Activated B cell treated with CpG ODN at 0.5 μM for 24 hours (primary cell): ENCODE measurements around the gene SLC4A7. TPM values are rescaled to one million over a fixed set of nuclear protein-coding genes. Genes with fewer than 3 reads are reported as not detected.
"Not testable (repeated sequence)": the region's sequence is repeated elsewhere in the genome, so short reads cannot be mapped to it uniquely, and the experiment has no call there.

Source experiments
- ATAC-seq: fragments of 200-7000 bp; cut with Tn5 transposase; one replicate; pipeline ENCODE4 v1.10.0; 2021; ENCODE audit warnings: low read depth, mild to moderate bottlenecking, moderate library complexity
- CTCF ChIA-PET: fragments of 350-600 bp; sonication (Branson Sonifier 250); formaldehyde crosslinking; loops from one replicate; lab custom pipeline; 2021; ENCODE audit warnings: antibody characterized with exemption; lab: Charles Lee
- POLR2A ChIA-PET: fragments of 350-600 bp; sonication (Branson Sonifier 250); formaldehyde crosslinking; loops from one replicate; lab custom pipeline; 2021; ENCODE audit warnings: antibody characterized with exemption; lab: Charles Lee
- DNase-seq: peaks from one replicate; pipeline ENCODE4 v3.0.0; 2022
- H3K27ac Mint-ChIP-seq: one replicate; pipeline ENCODE4 v1.8.0; 2020; ENCODE audit warnings: mixed read lengths
- H3K27me3 Mint-ChIP-seq: one replicate; pipeline ENCODE4 v1.8.0; 2021; ENCODE audit warnings: mixed read lengths
- H3K36me3 Mint-ChIP-seq: one replicate; pipeline ENCODE4 v1.8.0; 2021; ENCODE audit warnings: low read depth, mixed read lengths
- H3K4me1 Mint-ChIP-seq: one replicate; pipeline ENCODE4 v1.8.0; 2021; ENCODE audit warnings: mixed read lengths
- H3K4me3 Mint-ChIP-seq: one replicate; pipeline ENCODE4 v1.8.0; 2020; ENCODE audit warnings: mild to moderate bottlenecking, mixed read lengths
- H3K9me3 Mint-ChIP-seq: one replicate; pipeline ENCODE4 v1.8.0; 2020; ENCODE audit warnings: mixed read lengths
- CTCF ChIP-seq: fragments of 200-600 bp; IDR thresholded peaks from one replicate; pipeline ENCODE4 v1.8.0; 2022; ENCODE audit warnings: antibody characterized with exemption, mild to moderate bottlenecking
- intact Hi-C: fragments of 100-400 bp; cut with micrococcal nuclease; formaldehyde crosslinking; loops from one replicate; pipeline ENCODE4 v1.15.1; 2024
- total RNA-seq: library from RNA; stranded (reverse); gene quantifications from 2 replicates; pipeline ENCODE4 v1.2.3, GENCODE V29; 2022

SLC4A7 gene
- total RNA-seq, 1 donor from 2014 or later = 31.3 TPM

DNA sequence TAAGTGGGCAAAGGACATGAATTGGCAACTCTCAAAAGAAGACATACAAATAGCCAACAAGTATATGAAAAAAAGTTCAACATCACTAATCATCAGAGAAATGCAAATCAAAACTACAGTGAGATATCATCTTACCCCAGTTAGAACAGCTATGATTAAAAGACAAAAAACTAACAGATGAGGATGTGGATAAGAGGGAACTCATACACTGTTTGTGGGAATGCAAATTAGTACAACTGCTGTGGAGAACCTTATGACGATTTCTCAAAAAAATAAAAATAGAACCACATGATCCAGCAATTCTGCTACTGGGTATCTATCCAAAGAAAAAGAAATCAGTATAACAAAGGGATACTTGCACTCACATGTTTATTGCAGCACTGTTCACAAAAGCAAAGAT, 143.7 kb downstream of the SLC4A7 start:
- Mint-ChIP-seq H3K9me3 (no peaks in the 10 kb centered on the region), H3K27me3 (no peaks in the 10 kb centered on the region), H3K4me3 (no peak overlapping the region), H3K36me3 (no peaks in the 10 kb centered on the region), H3K27ac (no peak overlapping the region), H3K4me1 (peaks cover 8% of the 10 kb centered on the region)
- no peak for DNase-seq
- intact Hi-C loops = no loop called here
- TF ChIP-seq CTCF = no peak
- peak; percentile 47 for ATAC-seq
- ChIA-PET POLR2A (no interaction called here), CTCF (no interaction called here)

- Mint-ChIP-seq H3K9me3 (no peaks in the 10 kb centered on the region), H3K27ac (no peak overlapping the region), H3K4me3 (no peak overlapping the region), H3K27me3 (no peaks in the 10 kb centered on the region), H3K36me3 (no peaks in the 10 kb centered on the region), H3K4me1 (peaks cover 6% of the 10 kb centered on the region)
- TF ChIP-seq CTCF = no peak
- CTCF ChIA-PET = no interaction called here
- no peak for DNase-seq
- intact Hi-C loops = no loop called here
- ATAC-seq = no peak
- POLR2A ChIA-PET = no interaction called here
Observed at GRCh38 chr3:27335571-27335970, 148.6 kb downstream of the SLC4A7 start.

GRCh38 chr3:27333843-27334242, 150.3 kb downstream of the SLC4A7 start:
- DNase-seq (no peak), ATAC-seq (no peak)
- Mint-ChIP-seq H3K36me3 (no peaks in the 10 kb centered on the region), H3K27me3 (no peaks in the 10 kb centered on the region), H3K9me3 (peaks cover 2% of the 10 kb centered on the region), H3K4me3 (no peak overlapping the region), H3K4me1 (no peaks in the 10 kb centered on the region), H3K27ac (no peak overlapping the region)
- intact Hi-C loops = no loop called here
- no peak for TF ChIP-seq CTCF
- POLR2A ChIA-PET = no interaction called here
- CTCF ChIA-PET = no interaction called here

DNA sequence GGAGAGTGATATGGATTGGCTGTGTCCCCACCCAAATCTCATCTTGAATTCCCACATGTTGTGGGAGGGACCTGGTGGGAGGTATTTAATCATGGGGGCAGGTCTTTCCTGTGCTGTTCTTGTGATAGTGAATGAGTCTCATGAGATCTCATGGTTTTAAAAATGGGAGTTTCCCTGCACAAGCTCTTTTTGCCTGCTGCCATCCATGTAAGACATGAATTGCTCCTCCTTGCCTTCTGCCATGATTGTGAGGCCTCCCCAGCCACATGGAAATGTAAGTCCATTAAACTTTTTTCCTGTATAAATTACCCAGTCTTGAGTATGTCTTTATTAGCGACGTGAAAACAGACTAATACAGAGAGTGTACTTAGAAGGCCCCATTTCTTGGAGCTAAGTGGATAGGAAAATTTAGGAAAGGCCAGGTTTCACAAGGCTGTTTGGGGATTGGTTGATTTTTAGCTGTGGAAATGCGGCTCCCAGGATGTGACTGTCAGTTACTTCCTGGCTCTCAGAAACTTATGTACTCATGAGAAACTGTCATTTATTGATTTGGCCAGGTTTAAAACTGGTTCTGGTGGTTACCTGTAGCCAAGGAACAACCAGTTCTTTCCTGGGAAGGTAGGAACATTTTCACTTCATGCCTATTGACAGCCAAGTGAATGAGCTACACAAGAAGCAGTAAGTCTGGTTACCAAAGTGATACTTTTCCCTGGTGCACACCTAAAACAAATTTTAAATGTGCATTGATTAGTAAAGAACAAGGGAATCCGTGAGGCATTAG, 155.0 kb downstream of the SLC4A7 start:
- H3K4me1 Mint-ChIP-seq = not testable (repeated sequence)

GRCh38 chr3:27326629-27327545, 157.3 kb downstream of the SLC4A7 start:
- no peak for TF ChIP-seq CTCF
- Mint-ChIP-seq H3K27me3 (no peaks in the 10 kb centered on the region), H3K27ac (no peak overlapping the region), H3K4me3 (no peak overlapping the region), H3K36me3 (no peaks in the 10 kb centered on the region), H3K9me3 (peaks cover 9% of the 10 kb centered on the region), H3K4me1 (no peaks in the 10 kb centered on the region)
- intact Hi-C loops = no loop called here
- ChIA-PET POLR2A (no interaction called here), CTCF (no interaction called here)
- DNase-seq (no peak), ATAC-seq (no peak)

More for the DNA sequence above, 155.0 kb downstream of the SLC4A7 start:
- H3K4me3 Mint-ChIP-seq, intact Hi-C loops, ATAC-seq, H3K27ac Mint-ChIP-seq, DNase-seq, POLR2A ChIA-PET, CTCF ChIA-PET, H3K27me3 Mint-ChIP-seq, H3K36me3 Mint-ChIP-seq, H3K9me3 Mint-ChIP-seq: not testable (repeated sequence)
